Measurements from ENCODE around the gene PHF20.

Gene PHF20

GRCh38 chr20:35885212-35885611 is 113.4 kb downstream of the PHF20 start:
- no peak for DNase-seq (ENCODE audit: low spot score)
- in situ Hi-C loops (cut with MboI; ENCODE audit: low sequenced_read_pairs, unreplicated experiment), result no loop called here
- no peak for TF ChIP-seq CTCF (IDR thresholded peaks at IDR 0.05; ENCODE audit: borderline replicate concordance, control extremely low read depth, extremely low read depth, insufficient read depth, missing control alignments)

- no peak for DNase-seq (ENCODE audit: low spot score)
- TF ChIP-seq CTCF (IDR thresholded peaks at IDR 0.05; ENCODE audit: borderline replicate concordance, control extremely low read depth, extremely low read depth, insufficient read depth, missing control alignments), result no peak
- in situ Hi-C loops (cut with MboI; ENCODE audit: low sequenced_read_pairs, unreplicated experiment), result no loop called here
Observed at GRCh38 chr20:35886537-35886936, 114.7 kb downstream of the PHF20 start.

- no peak for TF ChIP-seq CTCF (IDR thresholded peaks at IDR 0.05; ENCODE audit: borderline replicate concordance, control extremely low read depth, extremely low read depth, insufficient read depth, missing control alignments)
- in situ Hi-C loops (cut with MboI; ENCODE audit: low sequenced_read_pairs, unreplicated experiment), result no loop called here
- no peak for DNase-seq (ENCODE audit: low spot score)
Observed at GRCh38 chr20:35887393-35888064, 115.7 kb downstream of the PHF20 start.

GRCh38 chr20:35888657-35889056 is 116.8 kb downstream of the PHF20 start:
- no peak for TF ChIP-seq CTCF (IDR thresholded peaks at IDR 0.05; ENCODE audit: borderline replicate concordance, control extremely low read depth, extremely low read depth, insufficient read depth, missing control alignments)
- no peak for DNase-seq (ENCODE audit: low spot score)
- in situ Hi-C loops (cut with MboI; ENCODE audit: low sequenced_read_pairs, unreplicated experiment), result no loop called here

GRCh38 chr20:35891375-35891774 is 119.6 kb downstream of the PHF20 start:
- in situ Hi-C loops (cut with MboI; ENCODE audit: low sequenced_read_pairs, unreplicated experiment), result no loop called here
- no peak for TF ChIP-seq CTCF (IDR thresholded peaks at IDR 0.05; ENCODE audit: borderline replicate concordance, control extremely low read depth, extremely low read depth, insufficient read depth, missing control alignments)
- DNase-seq (ENCODE audit: low spot score), result no peak

- no peak for DNase-seq (ENCODE audit: low spot score)
- no peak for TF ChIP-seq CTCF (IDR thresholded peaks at IDR 0.05; ENCODE audit: borderline replicate concordance, control extremely low read depth, extremely low read depth, insufficient read depth, missing control alignments)
- in situ Hi-C loops (cut with MboI; ENCODE audit: low sequenced_read_pairs, unreplicated experiment), result no loop called here
Observed at GRCh38 chr20:35892871-35893270, 121.1 kb downstream of the PHF20 start.

Data from GM13976 (cell line).